AG04449 (cell line): ENCODE data around the gene ZNF511.

Experiments used
- CTCF ChIA-PET: fragments of 350-600 bp; formaldehyde crosslinking; extraction: SDS; loops from one replicate; lab custom pipeline; 2021; ENCODE audit warnings: antibody characterized with exemption; lab: Yijun Ruan, JAX
- POLR2A ChIA-PET: fragments of 400-600, 350-600 bp; formaldehyde crosslinking; extraction: SDS; loops from one replicate; lab custom pipeline; 2020; ENCODE audit warnings: antibody characterized with exemption, inconsistent platforms; lab: Yijun Ruan, JAX
- DNase-seq: peaks from one replicate; pipeline ENCODE4 v3.0.0-alpha.2; 2010; ENCODE audit warnings: low read depth, low spot score
- H3K4me3 ChIP-seq: 2 replicates; pipeline ENCODE4 v1.5.1; 2011; ENCODE audit warnings: low read depth, mild to moderate bottlenecking, control low read depth, low read length
- TF ChIP-seq, protein P1 (sequence below): IDR thresholded peaks from one replicate; pipeline ENCODE4 v1.5.1; 2011; ENCODE audit warnings: mild to moderate bottlenecking, moderate library complexity, low read length, control low read depth, inconsistent platforms; ENCODE audit not compliant: insufficient read depth; ENCODE audit errors: missing control alignments

ZNF511 gene

DNA sequence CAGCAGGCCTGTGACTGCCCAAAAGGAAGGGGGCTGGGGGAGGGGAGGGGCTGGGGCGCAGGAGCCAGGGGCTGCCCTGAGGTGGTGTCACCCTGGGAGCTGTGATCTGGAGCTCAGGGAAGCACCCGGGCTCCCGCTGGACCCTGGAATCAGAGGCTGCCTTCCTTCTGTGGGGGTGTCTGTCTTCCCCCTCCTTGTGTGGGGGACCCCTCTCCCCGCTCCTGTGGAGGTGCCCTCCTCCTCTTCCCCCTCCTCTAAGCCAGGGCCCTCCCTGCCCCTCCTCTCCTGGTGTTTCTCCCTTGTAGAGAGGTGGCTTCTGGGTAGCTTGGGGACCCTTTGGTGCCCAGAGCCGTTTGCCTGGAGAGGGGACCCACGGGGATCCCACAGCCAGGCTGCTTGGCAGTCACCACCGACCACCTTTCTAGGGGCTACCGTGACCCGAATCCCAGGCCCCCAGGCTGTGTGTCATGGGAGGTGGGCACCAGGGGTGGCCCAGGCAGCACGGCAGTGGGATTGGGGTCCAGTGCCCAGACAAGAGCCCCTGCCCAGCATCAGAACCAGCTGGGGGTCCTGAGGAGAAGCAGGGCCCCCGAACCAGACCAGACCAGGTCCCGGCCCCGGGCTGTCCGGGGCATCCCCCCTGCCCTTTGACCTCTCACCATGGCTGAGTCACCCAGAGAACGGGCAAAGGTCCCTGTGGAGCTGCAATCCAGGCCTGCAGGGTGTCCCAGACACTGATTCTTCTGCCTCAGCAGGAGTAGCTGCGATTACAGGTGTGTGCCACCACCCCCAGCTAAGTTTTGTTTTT, 39.2 kb downstream of the ZNF511 start:
- DNase-seq = no peak
- POLR2A ChIA-PET = interaction anchor here (0.8 kb wide), 1 partner anchor 19 kb away, joined by 6 read pairs; no protein-coding TSS in a partner anchor
- TF ChIP-seq, protein P1, sequence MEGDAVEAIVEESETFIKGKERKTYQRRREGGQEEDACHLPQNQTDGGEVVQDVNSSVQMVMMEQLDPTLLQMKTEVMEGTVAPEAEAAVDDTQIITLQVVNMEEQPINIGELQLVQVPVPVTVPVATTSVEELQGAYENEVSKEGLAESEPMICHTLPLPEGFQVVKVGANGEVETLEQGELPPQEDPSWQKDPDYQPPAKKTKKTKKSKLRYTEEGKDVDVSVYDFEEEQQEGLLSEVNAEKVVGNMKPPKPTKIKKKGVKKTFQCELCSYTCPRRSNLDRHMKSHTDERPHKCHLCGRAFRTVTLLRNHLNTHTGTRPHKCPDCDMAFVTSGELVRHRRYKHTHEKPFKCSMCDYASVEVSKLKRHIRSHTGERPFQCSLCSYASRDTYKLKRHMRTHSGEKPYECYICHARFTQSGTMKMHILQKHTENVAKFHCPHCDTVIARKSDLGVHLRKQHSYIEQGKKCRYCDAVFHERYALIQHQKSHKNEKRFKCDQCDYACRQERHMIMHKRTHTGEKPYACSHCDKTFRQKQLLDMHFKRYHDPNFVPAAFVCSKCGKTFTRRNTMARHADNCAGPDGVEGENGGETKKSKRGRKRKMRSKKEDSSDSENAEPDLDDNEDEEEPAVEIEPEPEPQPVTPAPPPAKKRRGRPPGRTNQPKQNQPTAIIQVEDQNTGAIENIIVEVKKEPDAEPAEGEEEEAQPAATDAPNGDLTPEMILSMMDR = no peak
- CTCF ChIA-PET = interaction anchor here (1.6 to 2.3 kb wide), 2 partner anchors 18 to 21 kb away, joined by 6 read pairs; no protein-coding TSS in a partner anchor
- H3K4me3 ChIP-seq = no peak overlapping the region

DNA sequence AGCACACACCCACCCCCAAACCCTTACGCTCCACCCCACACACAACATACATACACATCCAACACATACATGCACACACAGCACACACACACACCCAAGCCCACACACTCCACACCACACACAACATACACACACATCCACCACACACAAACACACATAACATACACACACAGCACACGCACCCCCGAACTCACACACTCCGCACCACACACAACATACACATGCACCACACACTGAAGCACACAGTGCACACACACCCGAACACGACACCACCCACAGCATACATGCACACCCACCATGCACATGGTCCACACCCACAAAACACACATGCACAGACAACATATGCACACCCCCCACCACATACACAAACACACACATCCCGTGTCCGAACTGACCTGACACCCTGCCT, 40.5 kb downstream of the ZNF511 start:
- DNase-seq = no peak
- no peak overlapping the region for H3K4me3 ChIP-seq
- ChIA-PET CTCF (interaction anchor here (1.6 kb wide), 1 partner anchor 19 kb away, joined by 6 read pairs; no protein-coding TSS in a partner anchor), POLR2A (no interaction called here)
- TF ChIP-seq, protein P1 = no peak

DNA sequence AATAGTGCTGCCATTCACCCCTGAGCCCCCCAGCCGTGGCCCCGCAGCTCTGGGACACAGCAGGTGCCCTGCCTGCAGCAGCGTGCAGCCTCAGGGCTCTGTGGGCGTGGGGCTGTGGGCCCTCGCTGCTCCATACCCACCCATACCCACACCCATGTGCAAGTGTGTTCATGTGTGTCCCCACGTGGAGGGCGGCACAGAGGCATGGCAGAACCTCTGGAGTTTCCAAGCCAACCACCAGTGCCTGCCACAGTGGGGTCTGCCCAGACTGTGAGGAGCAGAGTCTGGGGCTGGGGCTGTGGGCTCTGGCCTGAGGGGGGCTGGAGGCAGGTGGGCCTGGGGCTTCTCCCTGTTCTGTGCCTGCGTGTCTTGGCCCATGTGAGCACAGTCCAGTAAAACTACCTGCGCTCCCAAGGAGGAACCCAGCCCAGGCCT, 40.9 kb downstream of the ZNF511 start:
- ChIA-PET POLR2A (interaction anchor here (0.8 kb wide), 1 partner anchor 22 kb away, joined by 3 read pairs; no protein-coding TSS in a partner anchor), CTCF (interaction anchor here (1.6 kb wide), 1 partner anchor 20 kb away, joined by 6 read pairs; no protein-coding TSS in a partner anchor)
- TF ChIP-seq, protein P1 = no peak
- no peak for DNase-seq
- H3K4me3 ChIP-seq = no peak overlapping the region

DNA sequence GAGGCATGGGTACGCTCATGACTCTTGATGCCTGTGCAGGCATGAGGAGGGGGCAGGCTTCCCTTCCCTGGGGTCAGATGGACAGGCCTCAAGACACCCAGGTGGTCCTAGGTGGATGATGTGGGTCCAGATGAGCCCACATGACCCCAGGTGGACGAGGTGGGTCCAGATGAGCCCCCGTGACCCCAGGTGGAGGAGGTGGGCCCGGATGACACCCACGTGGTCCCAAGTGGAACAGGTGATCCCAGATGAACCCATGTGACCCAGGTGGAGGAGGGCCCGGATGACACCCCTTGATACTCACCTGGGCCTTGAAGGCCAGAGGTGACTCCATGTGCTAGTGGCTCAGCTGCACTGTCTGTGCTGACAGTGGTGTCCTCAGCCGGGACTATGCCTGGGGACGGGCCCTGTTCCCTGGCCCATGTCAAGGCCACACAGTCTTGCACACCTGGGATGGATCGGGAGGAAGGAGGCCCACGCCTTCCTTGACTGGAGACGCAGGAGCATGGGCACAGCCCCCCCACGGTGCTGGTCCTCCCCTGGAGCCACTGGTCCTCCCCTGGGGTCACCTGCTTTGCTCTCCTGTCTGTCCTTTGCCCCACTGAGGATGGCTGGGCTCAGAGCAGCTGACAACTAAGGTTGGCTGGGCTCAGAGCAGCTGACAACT, 41.7 kb downstream of the ZNF511 start:
- H3K4me3 ChIP-seq = no peak overlapping the region
- TF ChIP-seq, protein P1 = no peak
- ChIA-PET CTCF (interaction anchor here (1.3 to 1.6 kb wide), 2 partner anchors 21 to 22 kb away, joined by 3 to 6 read pairs; no protein-coding TSS in a partner anchor), POLR2A (interaction anchor here (0.8 kb wide), 1 partner anchor 23 kb away, joined by 3 read pairs; no protein-coding TSS in a partner anchor)
- DNase-seq = no peak

DNA sequence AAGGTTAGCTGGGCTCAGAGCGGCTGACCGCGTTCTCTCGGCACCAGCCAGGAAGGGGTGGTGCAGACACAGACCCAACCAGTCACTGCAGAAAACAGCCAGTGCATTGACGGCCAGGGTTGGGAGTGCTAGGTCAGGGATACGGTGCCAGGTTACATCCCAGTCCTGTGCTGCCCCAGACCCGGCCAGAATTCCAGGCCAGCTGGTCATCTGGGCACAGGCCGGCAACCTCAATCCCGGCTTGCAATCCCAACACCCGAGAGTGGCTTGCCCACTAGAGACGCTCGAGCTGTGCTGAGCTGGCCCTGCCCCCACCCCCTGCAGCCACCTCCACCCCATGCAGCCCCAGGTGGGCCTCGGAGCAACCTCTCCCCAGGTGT, 42.2 kb downstream of the ZNF511 start:
- POLR2A ChIA-PET = interaction anchor here (1.4 kb wide), 1 partner anchor 21 kb away, joined by 4 read pairs; no protein-coding TSS in a partner anchor
- DNase-seq = no peak
- CTCF ChIA-PET = interaction anchor here (1.3 to 1.6 kb wide), 2 partner anchors 21 to 23 kb away, joined by 3 to 6 read pairs; no protein-coding TSS in a partner anchor
- no peak overlapping the region for H3K4me3 ChIP-seq
- TF ChIP-seq, protein P1 = no peak
